HepG2 (cell line): ENCODE measurements around the gene ZFR2. TPM values are rescaled to one million over a fixed set of nuclear protein-coding genes. Genes with fewer than 3 reads are reported as not detected.

ENCODE experiments used
- EZH2 ChIP-seq: conservative IDR thresholded peaks from 2 replicates; pipeline ENCODE4 v1.6.1; 2012; ENCODE audit warnings: mild to moderate bottlenecking, low read depth, low read length, moderate library complexity
- HOXA7 ChIP-seq: sonication (generic); formaldehyde crosslinking; IDR thresholded peaks from 2 replicates; pipeline ENCODE4 v1.8.1; 2022; ENCODE audit warnings: mild to moderate bottlenecking, missing genetic modification reagents, moderate library complexity
- JUN ChIP-seq: sonication (generic); formaldehyde crosslinking; IDR thresholded peaks from 2 replicates; pipeline ENCODE4 v1.4.0; 2020; ENCODE audit warnings: mild to moderate bottlenecking, missing genetic modification reagents
- KAT8 ChIP-seq: IDR thresholded peaks from 2 replicates; pipeline ENCODE4 v1.6.1; 2016; ENCODE audit warnings: missing genetic modification reagents, missing compliant biosample characterization
- LCORL ChIP-seq, 2 experiments: fragments of 450-650 bp in 1 of 2; sonication (generic) in 1 of 2; formaldehyde crosslinking in 1 of 2; IDR thresholded peaks; 2 replicates each; pipeline versions ENCODE4 v1.5.0 to v1.6.1; 2017 to 2020; ENCODE audit warnings: antibody characterized with exemption in 1 of 2, missing genetic modification reagents in 1 of 2
- MNT ChIP-seq: fragments of 450-650 bp; IDR thresholded peaks from 2 replicates; pipeline ENCODE4 v1.6.1; 2016
- RFXANK ChIP-seq: IDR thresholded peaks from 2 replicates; pipeline ENCODE4 v1.6.1; 2016
- RORA ChIP-seq: sonication (generic); formaldehyde crosslinking; IDR thresholded peaks from 2 replicates; pipeline ENCODE4 v1.5.0; 2020; ENCODE audit warnings: mild to moderate bottlenecking, missing genetic modification reagents, moderate library complexity
- SKIL ChIP-seq: sonication (generic); formaldehyde crosslinking; IDR thresholded peaks from 2 replicates; pipeline ENCODE4 v1.8.0; 2022; ENCODE audit warnings: missing genetic modification reagents, mild to moderate bottlenecking, moderate library complexity, borderline replicate concordance
- SNAPC5 ChIP-seq: sonication (generic); formaldehyde crosslinking; IDR thresholded peaks from 2 replicates; pipeline ENCODE4 v1.8.1; 2023; ENCODE audit warnings: mild to moderate bottlenecking, missing genetic modification reagents, borderline replicate concordance
- YY1 ChIP-seq: IDR thresholded peaks from 2 replicates; pipeline ENCODE4 v1.6.1; 2011; ENCODE audit warnings: low read length, low read depth, moderate library complexity, mild to moderate bottlenecking; ENCODE audit not compliant: insufficient read depth, insufficient replicate concordance
- ZBTB1 ChIP-seq: sonication (generic); formaldehyde crosslinking; IDR thresholded peaks from 2 replicates; pipeline ENCODE4 v1.4.0; 2020; ENCODE audit warnings: missing genetic modification reagents, borderline replicate concordance
- ZFP82 ChIP-seq: sonication (generic); formaldehyde crosslinking; IDR thresholded peaks from 2 replicates; pipeline ENCODE4 v1.5.1; 2020; ENCODE audit warnings: mild to moderate bottlenecking, missing genetic modification reagents, borderline replicate concordance
- ZNF546 ChIP-seq: sonication (generic); formaldehyde crosslinking; conservative IDR thresholded peaks from 2 replicates; pipeline ENCODE4 v1.8.1; 2023; ENCODE audit warnings: mild to moderate bottlenecking, missing genetic modification reagents
- ZNF547 ChIP-seq: sonication (generic); formaldehyde crosslinking; IDR thresholded peaks from 2 replicates; pipeline ENCODE4 v1.5.1; 2020; ENCODE audit warnings: mild to moderate bottlenecking, missing genetic modification reagents
- ZNF768 ChIP-seq: sonication (generic); formaldehyde crosslinking; IDR thresholded peaks from 2 replicates; pipeline ENCODE4 v1.4.0; 2020; ENCODE audit warnings: missing genetic modification reagents
- ZNF800 ChIP-seq: sonication (generic); formaldehyde crosslinking; IDR thresholded peaks from 2 replicates; pipeline ENCODE4 v1.4.0; 2020; ENCODE audit warnings: missing genetic modification reagents
- ZNF841 ChIP-seq: sonication (generic); formaldehyde crosslinking; IDR thresholded peaks from 2 replicates; pipeline ENCODE4 v1.8.1; 2023; ENCODE audit warnings: missing genetic modification reagents, borderline replicate concordance
- polyA plus RNA-seq, 8 experiments: library from polyadenylated mRNA; depleted of rRNA in 3 of 8; stranded (reverse) in 7 of 8; unstranded in 1 of 8; fragments of >200 nt; fragmentation: Illumina TruSeq in 4 of 8; extraction: Trizol in 4 of 8; gene quantifications; 2 replicates each; pipeline versions ENCODE4 v1.2.1 to v1.2.3, GENCODE V29; 2011 to 2016; ENCODE audit warnings: low read depth in 4 of 8, missing spikeins in 1 of 8, mixed read lengths in 1 of 8; ENCODE audit not compliant: insufficient read depth in 1 of 8
- total RNA-seq, 5 experiments: library from RNA; depleted of rRNA; stranded (reverse); fragments of >200 nt; fragmentation: Illumina TruSeq; extraction: Trizol; gene quantifications; 2 replicates each; pipeline ENCODE4 v1.2.3, GENCODE V29; 2016; ENCODE audit warnings: low read depth in 1 of 5
- TF ChIP-seq, protein P1 (sequence below): sonication (generic); formaldehyde crosslinking; IDR thresholded peaks from 2 replicates; pipeline ENCODE4 v1.4.0; 2020; ENCODE audit warnings: missing genetic modification reagents

The ZFR2 gene
- total and polyA plus RNA-seq, 2 of the 13 experiments (the other 11 are each of a cell fraction or from before 2014, with no cell fraction given), result 0.37 to 0.69 TPM

DNA sequence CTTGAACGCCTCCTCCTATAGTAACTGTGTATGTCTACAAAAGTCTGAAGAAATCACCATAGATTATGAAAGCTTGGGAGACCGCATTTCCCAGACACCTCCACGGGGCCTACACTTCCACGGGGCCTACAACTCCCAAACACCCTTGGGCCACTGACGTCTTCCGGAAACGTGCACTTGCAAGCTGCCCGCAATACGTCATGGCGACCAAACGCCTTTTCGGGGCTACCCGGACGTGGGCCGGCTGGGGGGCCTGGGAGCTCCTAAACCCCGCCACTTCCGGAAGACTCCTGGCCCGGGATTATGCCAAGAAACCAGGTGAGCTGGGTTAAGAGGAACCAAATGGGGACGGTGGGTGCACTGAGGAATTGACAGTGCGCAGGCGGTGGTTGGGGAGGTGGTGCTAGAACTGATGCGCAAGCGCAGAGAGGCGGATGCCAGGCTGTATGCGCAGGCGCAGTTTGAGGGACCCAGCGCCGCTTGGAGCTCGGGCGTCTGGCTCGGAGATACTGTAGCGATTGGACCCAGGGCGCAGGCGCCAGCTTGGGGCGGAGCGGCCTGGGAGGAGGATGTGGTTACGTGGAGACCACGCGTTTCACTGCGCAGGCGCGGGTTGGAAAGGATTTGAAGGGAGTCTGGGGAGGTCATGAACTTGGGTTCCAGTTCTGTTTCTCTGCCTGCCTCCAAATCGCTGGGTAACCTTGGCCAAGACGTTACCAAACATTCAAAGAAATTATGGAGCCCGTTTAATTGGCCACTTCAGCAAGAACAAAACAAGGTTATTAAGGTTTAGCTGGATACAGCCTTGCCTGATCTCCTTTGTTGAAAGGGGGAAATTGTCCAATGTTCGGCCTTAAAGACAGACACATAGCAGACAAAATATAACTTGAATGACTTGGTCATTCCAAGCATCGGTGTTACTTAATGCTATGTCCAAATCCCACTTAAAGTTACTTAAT is 106.1 kb downstream of the ZFR2 start, which contains the start of gene MRPL54 (continued):
- TF ChIP-seq ZNF800 (no peak), LCORL (IDR thresholded peaks at IDR 0.05) (no peak), LCORL (CRISPR knock-in tag; IDR thresholded peaks at IDR 0.05) (peak; percentile 18; the same call in 1 of the 2 replicates), SNAPC5 (CRISPR knock-in tag) (no peak), SKIL (CRISPR knock-in tag) (no peak), JUN (CRISPR knock-in tag) (0 out of 2 replicates have a peak, but pooled peaks have one; percentile 51), ZFP82 (CRISPR knock-in tag) (no peak), ZNF768 (peak; percentile 53; the same call in 1 of the 2 replicates), MNT (peak; percentile 50; the same call in 1 of the 2 replicates), ZNF841 (no peak), RFXANK (no peak), ZNF547 (CRISPR knock-in tag) (peak; percentile 59; the same call in 1 of the 2 replicates), RORA (no peak), YY1 (peak; percentile 91), ZNF546 (CRISPR knock-in tag) (0 out of 2 replicates have a peak, but pooled peaks have one; percentile 37), KAT8 (CRISPR knock-in tag) (peak; percentile 91), HOXA7 (CRISPR knock-in tag) (no peak), ZBTB1 (CRISPR knock-in tag) (no peak), EZH2 (no peak)
- TF ChIP-seq, protein P1, sequence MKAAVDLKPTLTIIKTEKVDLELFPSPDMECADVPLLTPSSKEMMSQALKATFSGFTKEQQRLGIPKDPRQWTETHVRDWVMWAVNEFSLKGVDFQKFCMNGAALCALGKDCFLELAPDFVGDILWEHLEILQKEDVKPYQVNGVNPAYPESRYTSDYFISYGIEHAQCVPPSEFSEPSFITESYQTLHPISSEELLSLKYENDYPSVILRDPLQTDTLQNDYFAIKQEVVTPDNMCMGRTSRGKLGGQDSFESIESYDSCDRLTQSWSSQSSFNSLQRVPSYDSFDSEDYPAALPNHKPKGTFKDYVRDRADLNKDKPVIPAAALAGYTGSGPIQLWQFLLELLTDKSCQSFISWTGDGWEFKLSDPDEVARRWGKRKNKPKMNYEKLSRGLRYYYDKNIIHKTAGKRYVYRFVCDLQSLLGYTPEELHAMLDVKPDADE (CRISPR knock-in tag), result no peak
